GM23248 (cell line): ENCODE results near the gene TMEM94. TPM values are rescaled to one million over a fixed set of nuclear protein-coding genes. Genes with fewer than 3 reads are reported as not detected.
"Not testable (repeated sequence)": the region's sequence is repeated elsewhere in the genome, so short reads cannot be mapped to it uniquely, and the experiment has no call there.

Source experiments
- DNase-seq: peaks from one replicate; pipeline ENCODE4 v3.0.0-alpha.2; 2015
- H2AFZ ChIP-seq: fragments of 200-600 bp; sonication (generic); 2 replicates; pipeline ENCODE4 v1.6.1; 2016; ENCODE audit warnings: antibody characterized with exemption
- H3F3A ChIP-seq: fragments of 200-600 bp; sonication (generic); 2 replicates; pipeline ENCODE4 v1.6.1; 2016; ENCODE audit warnings: mild to moderate bottlenecking, antibody characterized with exemption, mixed run types; ENCODE audit not compliant: insufficient read depth
- H3K27ac ChIP-seq: fragments of 200-600 bp; sonication (generic); 2 replicates; pipeline ENCODE4 v1.5.1; 2016; ENCODE audit warnings: mild to moderate bottlenecking
- H3K27me3 ChIP-seq: fragments of 200-600 bp; sonication (generic); replicated peaks from 2 replicates; pipeline ENCODE4 v1.6.1; 2016; ENCODE audit warnings: mild to moderate bottlenecking; ENCODE audit not compliant: insufficient read depth
- H3K36me3 ChIP-seq: fragments of 200-600 bp; sonication (generic); 2 replicates; pipeline ENCODE4 v1.6.1; 2016; ENCODE audit warnings: low read depth, mild to moderate bottlenecking
- H3K4me1 ChIP-seq: fragments of 200-600 bp; sonication (generic); 2 replicates; pipeline ENCODE4 v1.6.1; 2016; ENCODE audit warnings: mild to moderate bottlenecking; ENCODE audit not compliant: insufficient read depth
- H3K4me2 ChIP-seq: fragments of 200-600 bp; sonication (generic); one replicate; pipeline ENCODE4 v1.6.1; 2016; ENCODE audit warnings: mild to moderate bottlenecking; ENCODE audit not compliant: unreplicated experiment
- H3K4me3 ChIP-seq: fragments of 200-600 bp; sonication (generic); 2 replicates; pipeline ENCODE4 v1.5.1; 2016; ENCODE audit warnings: mild to moderate bottlenecking
- H3K79me2 ChIP-seq: fragments of 200-600 bp; sonication (generic); 2 replicates; pipeline ENCODE4 v1.6.1; 2016; ENCODE audit warnings: mild to moderate bottlenecking; ENCODE audit not compliant: insufficient read depth
- H3K9ac ChIP-seq: fragments of 200-600 bp; sonication (generic); 2 replicates; pipeline ENCODE4 v1.6.1; 2016; ENCODE audit warnings: mild to moderate bottlenecking
- H3K9me2 ChIP-seq: fragments of 200-600 bp; sonication (generic); 2 replicates; pipeline ENCODE4 v1.6.1; 2016; ENCODE audit warnings: mixed run types, mild to moderate bottlenecking, moderate library complexity; ENCODE audit not compliant: insufficient read depth
- H3K9me3 ChIP-seq: fragments of 200-600 bp; sonication (generic); one replicate; pipeline ENCODE4 v1.6.1; 2017; ENCODE audit warnings: low read depth
- H4K20me1 ChIP-seq: fragments of 200-600 bp; sonication (generic); 2 replicates; pipeline ENCODE4 v1.6.0; 2016; ENCODE audit not compliant: insufficient read depth
- EZH2 ChIP-seq: fragments of 200-600 bp; sonication (generic); IDR thresholded peaks from 2 replicates; pipeline ENCODE4 v1.6.1; 2018; ENCODE audit warnings: antibody characterized with exemption, mild to moderate bottlenecking; ENCODE audit not compliant: insufficient read depth, poor library complexity, severe bottlenecking
- EZH2phosphoT487 ChIP-seq: fragments of 200-600 bp; sonication (generic); IDR thresholded peaks from 2 replicates; pipeline ENCODE4 v1.6.1; 2018; ENCODE audit warnings: antibody characterized with exemption, moderate library complexity, mild to moderate bottlenecking, low read depth; ENCODE audit not compliant: insufficient read depth
- WGBS, 2 experiments: methylation state at CpG; one replicate each; pipeline ENCODE4 v1.1.6; 2015 to 2017; ENCODE audit warnings: low lambda C conversion rate in 2 of 2, low coverage in 1 of 2; ENCODE audit errors: missing lambda C conversion rate in 2 of 2; 5-methylcytosine and 5-hydroxymethylcytosine counted together
- in situ Hi-C: fragments of 300-500 bp; cut with MboI; formaldehyde crosslinking; loops from 2 replicates; pipeline ENCODE4 v1.15.0; 2020
- polyA plus RNA-seq: library from polyadenylated mRNA; unstranded; fragments of >200 nt; fragmentation: Nextera tagmentation; extraction: Ambion mirVana; gene quantifications from 2 replicates; pipeline ENCODE4 v1.2.1, GENCODE V29; 2016
- total RNA-seq: library from RNA; depleted of rRNA; stranded (reverse); fragments of >200 nt; shearing (Covaris generic); gene quantifications from 2 replicates; pipeline ENCODE4 v1.2.3, GENCODE V29; 2014

Gene TMEM94
- total and polyA plus RNA-seq, 2 experiments from 2014 or later, result 14.3 to 24.5 TPM

DNA sequence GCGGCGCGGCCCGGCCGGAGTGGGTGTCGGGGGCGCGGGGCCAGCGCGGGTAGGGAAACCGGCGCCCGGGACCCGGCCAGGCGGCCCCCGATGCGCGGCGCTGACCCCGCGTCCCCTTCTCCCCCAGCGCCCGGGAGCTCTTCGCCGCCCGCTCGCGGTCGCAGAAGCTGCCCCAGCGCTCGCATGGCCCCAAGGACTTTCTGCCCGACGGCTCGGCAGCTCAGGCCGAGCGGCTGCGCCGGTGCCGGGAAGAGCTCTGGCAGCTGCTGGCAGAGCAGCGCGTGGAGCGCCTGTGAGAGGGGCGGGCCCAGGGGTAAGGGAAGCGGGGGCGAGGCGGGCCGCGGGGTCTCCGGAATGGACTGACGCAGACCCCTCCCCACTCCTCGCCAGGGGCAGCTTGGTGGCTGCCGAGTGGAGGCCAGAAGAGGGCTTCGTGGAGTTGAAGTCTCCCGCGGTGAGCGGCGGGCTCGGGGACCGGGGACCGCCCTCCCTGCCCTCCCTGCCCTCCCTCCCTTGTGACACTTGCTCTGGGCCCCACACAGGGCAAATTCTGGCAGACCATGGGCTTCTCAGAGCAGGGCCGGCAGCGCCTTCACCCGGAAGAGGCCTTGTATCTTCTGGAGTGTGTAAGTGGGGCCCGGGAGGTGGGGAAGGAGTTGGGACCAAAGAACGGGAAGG lies 60.3 kb downstream of the TMEM94 start:
- Histone ChIP-seq H4K20me1 (no peaks in the 10 kb centered on the region), H3F3A (no peaks in the 10 kb centered on the region), H3K4me3 (peak overlapping the region; percentile 76), H3K4me2 (peak overlapping the region; percentile 54), H3K27ac (no peak overlapping the region), H3K9ac (peak overlapping the region; percentile 55), H3K4me1 (no peaks in the 10 kb centered on the region), H2AFZ (peak overlapping the region; percentile 73), H3K9me2 (no peaks in the 10 kb centered on the region), H3K27me3 (no peaks in the 10 kb centered on the region), H3K9me3 (no peaks in the 10 kb centered on the region), H3K79me2 (0 out of 2 replicates have a peak, but pooled peaks cover 4% of the 10 kb centered on the region), H3K36me3 (no peaks in the 10 kb centered on the region)
- in situ Hi-C loops, result loop anchor here (10.0 kb wide), 1 partner anchor 92 kb away; no protein-coding TSS in a partner anchor
- peak; percentile 67 for DNase-seq
- no peak for TF ChIP-seq EZH2
- TF ChIP-seq EZH2phosphoT487, result no peak
- WGBS, 2 experiments, result 0 to 1% methylated on average over 31 to 41 of the region's 65 CpGs

DNA sequence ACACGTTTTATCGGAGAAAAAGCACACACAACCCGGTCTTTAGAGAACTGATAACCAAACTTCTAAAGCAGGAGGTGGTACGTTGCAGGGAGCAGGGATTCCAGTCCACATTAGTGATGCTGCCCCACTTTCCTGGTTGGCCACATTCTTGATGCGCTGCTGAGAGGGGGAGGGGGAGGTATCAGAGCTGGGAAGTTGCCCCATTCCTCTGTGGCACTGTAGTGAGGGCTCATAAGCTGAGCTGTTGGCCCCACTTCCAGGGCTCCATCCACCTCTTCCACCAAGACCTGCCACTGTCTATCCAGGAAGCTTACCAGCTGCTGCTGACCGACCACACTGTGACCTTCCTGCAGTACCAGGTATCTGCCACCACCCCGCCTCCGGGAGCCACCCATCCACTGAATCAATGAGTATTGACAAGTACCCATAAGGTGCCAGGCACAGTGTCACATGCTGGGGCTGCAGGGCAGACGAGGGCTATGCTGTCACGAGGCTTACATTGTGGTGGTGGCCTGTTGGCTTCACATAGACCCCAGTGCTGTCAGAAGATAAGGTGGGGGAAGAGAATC lies 60.9 kb downstream of the TMEM94 start:
- no peaks in the 10 kb centered on the region for H3K9me2 ChIP-seq
- no peaks in the 10 kb centered on the region for H3K9me3 ChIP-seq
- H3F3A ChIP-seq, result no peaks in the 10 kb centered on the region
- in situ Hi-C loops, result loop anchor here (10.0 kb wide), 1 partner anchor 93 kb away; no protein-coding TSS in a partner anchor
- H3K4me2 ChIP-seq, result peak overlapping the region; percentile 54
- peak overlapping the region; percentile 76 for H3K4me3 ChIP-seq
- H3K9ac ChIP-seq, result peak overlapping the region; percentile 55
- H3K27ac ChIP-seq, result no peak overlapping the region
- peak overlapping the region; percentile 73 for H2AFZ ChIP-seq
- 0 out of 2 replicates have a peak, but pooled peaks cover 4% of the 10 kb centered on the region for H3K79me2 ChIP-seq
- H3K27me3 ChIP-seq, result no peaks in the 10 kb centered on the region
- TF ChIP-seq EZH2, result no peak
- no peak for TF ChIP-seq EZH2phosphoT487
- WGBS, 2 experiments, result 53 to 58% methylated on average over 10 of the region's 10 CpGs
- H3K4me1 ChIP-seq, result no peaks in the 10 kb centered on the region
- no peak for DNase-seq
- H3K36me3 ChIP-seq, result no peaks in the 10 kb centered on the region
- H4K20me1 ChIP-seq, result no peaks in the 10 kb centered on the region

- H3K79me2 ChIP-seq, result no peaks in the 10 kb centered on the region
- H3K9ac ChIP-seq, result no peak overlapping the region
- H3F3A ChIP-seq, result no peaks in the 10 kb centered on the region
- H3K9me3 ChIP-seq, result no peaks in the 10 kb centered on the region
- H3K27ac ChIP-seq, result no peak overlapping the region
- TF ChIP-seq EZH2, result no peak
- H4K20me1 ChIP-seq, result no peaks in the 10 kb centered on the region
- DNase-seq, result no peak
- in situ Hi-C loops, result loop anchor here (10.0 kb wide), 1 partner anchor 93 kb away; no protein-coding TSS in a partner anchor
- H3K9me2 ChIP-seq, result no peaks in the 10 kb centered on the region
- no peaks in the 10 kb centered on the region for H3K36me3 ChIP-seq
- no peak overlapping the region for H3K4me3 ChIP-seq
- H3K4me1 ChIP-seq, result no peaks in the 10 kb centered on the region
- no peak overlapping the region for H2AFZ ChIP-seq
- WGBS, 2 experiments, result 89 to 90% methylated on average over 3 of the region's 3 CpGs
- no peaks in the 10 kb centered on the region for H3K27me3 ChIP-seq
- H3K4me2 ChIP-seq, result no peak overlapping the region
Observed at GRCh38 chr17:75518201-75518600, 61.8 kb downstream of the TMEM94 start.

- TF ChIP-seq EZH2phosphoT487, result no peak
- TF ChIP-seq EZH2, result no peak
- H3K9me3 ChIP-seq, result no peaks in the 10 kb centered on the region
- H2AFZ ChIP-seq, result no peak overlapping the region
- H3K79me2 ChIP-seq, result no peaks in the 10 kb centered on the region
- no peaks in the 10 kb centered on the region for H3K27me3 ChIP-seq
- no peaks in the 10 kb centered on the region for H3F3A ChIP-seq
- no peak overlapping the region for H3K4me3 ChIP-seq
- no peak for DNase-seq
- no peaks in the 10 kb centered on the region for H3K9me2 ChIP-seq
- WGBS, 2 experiments, result 97 to 99% methylated on average over 9 of the region's 9 CpGs
- in situ Hi-C loops, result loop anchor here (10.0 kb wide), 1 partner anchor 94 kb away; no protein-coding TSS in a partner anchor
- H3K27ac ChIP-seq, result no peak overlapping the region
- H3K4me1 ChIP-seq, result no peaks in the 10 kb centered on the region
- H3K4me2 ChIP-seq, result no peak overlapping the region
- H3K9ac ChIP-seq, result no peak overlapping the region
- no peaks in the 10 kb centered on the region for H3K36me3 ChIP-seq
- no peaks in the 10 kb centered on the region for H4K20me1 ChIP-seq
Observed at GRCh38 chr17:75518983-75519537, 62.6 kb downstream of the TMEM94 start.

- WGBS, 2 experiments, result 96 to 98% methylated on average over 8 of the region's 8 CpGs
Observed at GRCh38 chr17:75520413-75520812, 64.0 kb downstream of the TMEM94 start.

More at GRCh38 chr17:75520413-75520812, 64.0 kb downstream of the TMEM94 start:
- H3K4me2 ChIP-seq, in situ Hi-C loops, H3K9me2 ChIP-seq, H3K36me3 ChIP-seq, DNase-seq, H3K27ac ChIP-seq, H3K4me1 ChIP-seq, H3K4me3 ChIP-seq, H3K9me3 ChIP-seq, H3K9ac ChIP-seq, H4K20me1 ChIP-seq, H3K27me3 ChIP-seq, H3K79me2 ChIP-seq, H3F3A ChIP-seq, H2AFZ ChIP-seq: not testable (repeated sequence)
